ENCODE results near the gene SCYGR7. TPM values are rescaled to one million over a fixed set of nuclear protein-coding genes. Genes with fewer than 3 reads are reported as not detected.

Gene SCYGR7, protein sequence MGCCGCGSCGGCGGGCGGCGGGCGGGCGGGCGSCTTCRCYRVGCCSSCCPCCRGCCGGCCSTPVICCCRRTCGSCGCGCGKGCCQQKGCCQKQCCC
- not detected in 2 replicates for total RNA-seq (2014; rRNA removed; shearing (Covaris generic); ENCODE audit: low replicate concordance)

DNA sequence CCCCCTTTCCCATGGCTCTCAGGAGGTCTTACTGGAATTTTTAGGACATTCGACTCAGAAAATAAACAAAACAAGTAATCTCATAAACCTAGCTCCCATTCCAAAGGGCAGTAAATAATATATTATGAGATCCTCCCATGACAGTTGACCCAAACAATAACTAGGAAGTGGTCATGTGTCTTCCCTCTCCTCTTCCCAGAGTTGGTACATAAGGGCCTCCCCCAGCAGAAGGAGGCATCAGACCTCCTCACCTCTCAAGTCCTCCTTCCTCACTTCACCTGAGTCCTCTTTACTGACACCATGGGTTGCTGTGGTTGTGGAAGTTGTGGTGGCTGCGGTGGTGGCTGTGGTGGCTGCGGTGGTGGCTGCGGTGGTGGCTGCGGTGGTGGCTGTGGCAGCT is at the start of gene SCYGR7:
SCYGR7 (plus strand) TSS at position 301 of the 400 bp plus-strand sequence; CDS start at position 301, 0 bp downstream.
- no peaks in the 10 kb centered on the region for H4K20me1 ChIP-seq (ENCODE audit: insufficient read depth, low read depth, low read length)
- H3K4me3 ChIP-seq (ENCODE audit: low read length), result no peak within 1 kb of the TSS
- no peak within 1 kb of the TSS for H3K4me2 ChIP-seq (ENCODE audit: low read depth, low read length, poor library complexity, severe bottlenecking)
- no peaks in the 10 kb centered on the region for H3K27me3 ChIP-seq (ENCODE audit: low read length)
- no peak within 1 kb of the TSS for H3K9ac ChIP-seq (ENCODE audit: low read length)
- no peaks in the 10 kb centered on the region for H3K4me1 ChIP-seq (ENCODE audit: low read length)
- no peak for DNase-seq
- no peak within 1 kb of the TSS for H3K27ac ChIP-seq (ENCODE audit: low read length)
- no peaks in the 10 kb centered on the region for H3K79me2 ChIP-seq (ENCODE audit: low read length)
- no peaks in the 10 kb centered on the region for H3K36me3 ChIP-seq (ENCODE audit: insufficient read depth, low read length)
- no peaks in the 10 kb centered on the region for H3K9me2 ChIP-seq (replicated peaks; ENCODE audit: insufficient read depth, low read length)
- H2AFZ ChIP-seq (ENCODE audit: low read length), result no peak within 1 kb of the TSS
- H3K9me3 ChIP-seq (ENCODE audit: low read length), result no peaks in the 10 kb centered on the region

DNA sequence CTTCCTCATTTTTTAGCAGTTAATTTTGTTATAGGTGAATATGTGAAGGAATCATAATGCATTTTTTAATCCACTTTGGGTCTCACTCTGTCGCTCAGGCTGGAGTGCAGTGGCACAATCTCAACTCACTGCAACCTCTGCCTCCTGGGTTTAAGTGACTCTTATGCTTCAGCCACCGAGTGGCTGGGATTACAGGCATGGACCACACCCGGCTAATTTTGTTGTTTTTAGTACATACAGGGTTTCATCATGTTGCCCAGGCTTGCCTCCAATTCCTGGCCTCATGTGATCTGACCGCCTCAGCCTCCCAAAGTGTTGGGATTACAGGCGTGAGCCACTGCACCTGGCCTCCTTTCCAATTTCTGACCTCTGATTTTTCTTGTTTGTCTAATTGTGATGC is 43.9 kb upstream of the SCYGR7 start:
- H3K9me2 ChIP-seq (replicated peaks; ENCODE audit: insufficient read depth, low read length), result no peaks in the 10 kb centered on the region
- no peaks in the 10 kb centered on the region for H3K9me3 ChIP-seq (ENCODE audit: low read length)
- no peaks in the 10 kb centered on the region for H3K27me3 ChIP-seq (ENCODE audit: low read length)
- H2AFZ ChIP-seq (ENCODE audit: low read length), result no peak overlapping the region
- H3K79me2 ChIP-seq (ENCODE audit: low read length), result no peaks in the 10 kb centered on the region
- no peaks in the 10 kb centered on the region for H3K4me1 ChIP-seq (ENCODE audit: low read length)
- H3K36me3 ChIP-seq (ENCODE audit: insufficient read depth, low read length), result no peaks in the 10 kb centered on the region
- H3K27ac ChIP-seq (ENCODE audit: low read length), result no peak overlapping the region
- H3K4me3 ChIP-seq (ENCODE audit: low read length), result no peak overlapping the region
- H3K9ac ChIP-seq (ENCODE audit: low read length), result no peak overlapping the region
- no peaks in the 10 kb centered on the region for H4K20me1 ChIP-seq (ENCODE audit: insufficient read depth, low read depth, low read length)
- no peak overlapping the region for H3K4me2 ChIP-seq (ENCODE audit: low read depth, low read length, poor library complexity, severe bottlenecking)
- DNase-seq, result no peak

DNA sequence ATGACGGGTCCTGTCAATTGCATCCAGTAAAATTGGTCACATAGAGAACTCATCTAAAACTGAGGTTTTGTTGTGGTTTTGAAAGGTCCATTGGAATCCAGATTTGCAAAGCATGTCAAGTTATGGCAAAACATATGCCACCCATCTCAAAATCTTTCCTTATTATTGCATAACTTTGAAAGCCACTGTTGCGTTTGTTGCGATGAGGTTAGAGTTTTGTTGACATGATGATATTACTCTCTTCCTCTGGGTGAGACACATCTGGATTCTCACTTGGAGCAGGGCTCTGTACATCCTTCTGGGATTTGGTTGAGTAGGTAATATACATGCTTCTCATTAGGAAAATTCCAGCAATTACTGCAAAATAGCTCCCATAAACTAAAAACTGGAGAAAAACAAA is 40.9 kb upstream of the SCYGR7 start:
- Histone ChIP-seq H4K20me1 (ENCODE audit: insufficient read depth, low read depth, low read length) (no peaks in the 10 kb centered on the region), H3K9me2 (replicated peaks; ENCODE audit: insufficient read depth, low read length) (no peaks in the 10 kb centered on the region), H3K9me3 (ENCODE audit: low read length) (no peaks in the 10 kb centered on the region), H3K79me2 (ENCODE audit: low read length) (no peaks in the 10 kb centered on the region), H3K36me3 (ENCODE audit: insufficient read depth, low read length) (no peaks in the 10 kb centered on the region), H3K4me1 (ENCODE audit: low read length) (no peaks in the 10 kb centered on the region), H3K4me2 (ENCODE audit: low read depth, low read length, poor library complexity, severe bottlenecking) (no peak overlapping the region), H2AFZ (ENCODE audit: low read length) (no peak overlapping the region), H3K27me3 (ENCODE audit: low read length) (no peaks in the 10 kb centered on the region), H3K27ac (ENCODE audit: low read length) (no peak overlapping the region), H3K9ac (ENCODE audit: low read length) (no peak overlapping the region), H3K4me3 (ENCODE audit: low read length) (no peak overlapping the region)
- no peak for DNase-seq

DNA sequence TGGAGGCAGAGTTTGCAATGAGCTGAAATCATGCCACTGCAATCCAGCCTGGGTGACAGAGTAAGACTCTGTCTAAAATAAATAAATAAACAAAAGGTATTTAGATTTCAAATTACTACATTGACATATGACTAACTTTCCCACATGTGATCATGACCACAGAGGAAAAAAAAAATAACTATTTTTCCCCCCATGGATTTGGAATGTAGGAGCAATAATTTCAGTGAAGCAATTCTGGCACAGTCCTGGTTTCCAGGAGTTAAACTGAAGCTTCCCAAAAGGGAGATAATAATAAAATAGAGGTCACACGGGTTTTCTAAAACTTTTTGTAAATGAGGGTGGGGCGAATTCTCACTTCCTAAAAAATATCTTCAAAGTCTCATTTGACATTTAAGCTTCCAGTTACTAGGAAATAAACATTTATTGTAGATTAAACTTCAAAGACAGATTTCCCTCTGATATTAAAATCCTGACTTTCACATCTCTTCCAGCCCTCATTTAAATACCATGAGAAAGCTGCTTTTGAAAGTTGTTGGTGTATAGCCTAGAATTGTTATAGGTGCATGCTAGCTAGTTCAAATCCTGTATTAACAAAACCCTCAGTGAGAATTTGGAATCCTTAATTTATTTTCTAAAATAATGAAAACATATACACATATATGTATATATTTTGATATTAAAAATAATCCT is 31.0 kb upstream of the SCYGR7 start:
- H3K4me1 ChIP-seq (ENCODE audit: low read length), result no peaks in the 10 kb centered on the region
- no peak overlapping the region for H3K4me3 ChIP-seq (ENCODE audit: low read length)
- H3K27me3 ChIP-seq (ENCODE audit: low read length), result no peaks in the 10 kb centered on the region
- DNase-seq, result no peak
- H3K4me2 ChIP-seq (ENCODE audit: low read depth, low read length, poor library complexity, severe bottlenecking), result no peak overlapping the region
- H3K36me3 ChIP-seq (ENCODE audit: insufficient read depth, low read length), result no peaks in the 10 kb centered on the region
- no peaks in the 10 kb centered on the region for H3K79me2 ChIP-seq (ENCODE audit: low read length)
- H3K9me2 ChIP-seq (replicated peaks; ENCODE audit: insufficient read depth, low read length), result no peaks in the 10 kb centered on the region
- no peaks in the 10 kb centered on the region for H3K9me3 ChIP-seq (ENCODE audit: low read length)
- H3K9ac ChIP-seq (ENCODE audit: low read length), result no peak overlapping the region
- H4K20me1 ChIP-seq (ENCODE audit: insufficient read depth, low read depth, low read length), result no peaks in the 10 kb centered on the region
- no peak overlapping the region for H3K27ac ChIP-seq (ENCODE audit: low read length)
- H2AFZ ChIP-seq (ENCODE audit: low read length), result no peak overlapping the region

DNA sequence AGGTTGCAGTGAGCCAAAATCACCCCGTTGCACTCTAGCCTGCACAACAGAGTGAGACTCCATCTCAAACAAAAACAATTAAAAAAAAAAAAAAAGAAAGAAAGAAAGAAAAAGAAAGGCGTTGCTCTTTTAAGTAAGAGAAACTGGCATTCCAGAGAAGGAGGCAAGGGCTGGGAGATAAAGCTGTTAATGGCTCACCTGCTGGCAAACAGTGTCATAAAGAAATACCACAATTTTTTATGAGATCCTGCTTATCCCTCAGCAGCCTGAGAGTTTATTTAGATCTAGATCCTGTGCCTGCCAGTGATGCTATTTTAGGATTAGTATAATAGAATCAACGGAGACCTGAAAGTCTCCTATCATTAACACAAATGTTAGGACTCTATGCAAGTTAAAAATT is 26.6 kb upstream of the SCYGR7 start:
- Histone ChIP-seq H3K9me3 (ENCODE audit: low read length) (no peaks in the 10 kb centered on the region), H3K4me3 (ENCODE audit: low read length) (no peak overlapping the region), H2AFZ (ENCODE audit: low read length) (no peak overlapping the region), H3K27ac (ENCODE audit: low read length) (no peak overlapping the region), H3K79me2 (ENCODE audit: low read length) (no peaks in the 10 kb centered on the region), H4K20me1 (ENCODE audit: insufficient read depth, low read depth, low read length) (no peaks in the 10 kb centered on the region), H3K4me1 (ENCODE audit: low read length) (no peaks in the 10 kb centered on the region), H3K9me2 (replicated peaks; ENCODE audit: insufficient read depth, low read length) (no peaks in the 10 kb centered on the region), H3K36me3 (ENCODE audit: insufficient read depth, low read length) (no peaks in the 10 kb centered on the region), H3K4me2 (ENCODE audit: low read depth, low read length, poor library complexity, severe bottlenecking) (no peak overlapping the region), H3K27me3 (ENCODE audit: low read length) (no peaks in the 10 kb centered on the region), H3K9ac (ENCODE audit: low read length) (no peak overlapping the region)
- no peak for DNase-seq

DNA sequence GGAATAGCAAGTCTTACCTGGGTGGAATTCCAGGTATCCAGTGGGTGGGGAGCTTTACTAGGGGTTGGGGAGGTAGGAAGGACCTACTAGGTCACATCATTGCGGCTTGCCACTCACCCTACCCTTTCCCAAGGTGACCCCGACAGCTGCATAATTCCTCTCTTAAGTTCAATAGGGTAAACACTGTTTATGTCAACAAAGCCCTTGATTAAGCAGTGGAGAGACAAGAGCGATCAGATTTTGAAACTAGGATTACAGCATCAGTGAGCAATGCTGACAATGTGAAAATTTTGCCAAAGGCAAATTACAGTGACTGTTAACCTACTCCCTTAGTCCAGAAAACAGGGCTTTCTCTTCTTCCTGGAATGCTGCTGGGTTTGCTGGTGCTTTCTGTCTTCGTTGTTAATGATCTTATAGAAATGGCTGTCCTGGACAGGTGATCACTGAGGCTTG is 24.8 kb upstream of the SCYGR7 start:
- no peak for DNase-seq
- no peak overlapping the region for H3K4me2 ChIP-seq (ENCODE audit: low read depth, low read length, poor library complexity, severe bottlenecking)

DNA sequence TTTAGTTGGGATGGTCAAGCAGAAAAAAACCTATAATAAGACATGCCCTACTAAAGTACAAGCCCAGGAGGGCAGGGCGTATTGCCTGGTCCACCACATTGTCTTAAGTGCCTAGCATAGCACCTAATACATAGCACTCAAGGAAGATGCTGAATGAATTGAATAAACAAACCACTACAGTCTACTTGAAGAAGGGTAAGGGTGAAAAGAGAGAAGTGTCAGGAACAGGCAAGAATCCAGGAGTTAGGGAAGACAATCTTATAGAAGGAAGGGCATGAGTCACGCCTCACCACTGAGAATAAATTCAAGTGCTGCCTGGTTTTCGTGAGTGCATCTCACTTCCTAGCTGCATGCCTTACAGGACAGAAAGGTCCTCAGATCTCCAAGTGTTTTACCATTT is 24.2 kb upstream of the SCYGR7 start:
- Histone ChIP-seq H3K27ac (ENCODE audit: low read length) (no peak overlapping the region), H4K20me1 (ENCODE audit: insufficient read depth, low read depth, low read length) (no peaks in the 10 kb centered on the region), H3K9me3 (ENCODE audit: low read length) (no peaks in the 10 kb centered on the region), H3K4me3 (ENCODE audit: low read length) (no peak overlapping the region), H3K79me2 (ENCODE audit: low read length) (no peaks in the 10 kb centered on the region), H3K27me3 (ENCODE audit: low read length) (no peaks in the 10 kb centered on the region), H3K36me3 (ENCODE audit: insufficient read depth, low read length) (no peaks in the 10 kb centered on the region), H3K4me1 (ENCODE audit: low read length) (no peaks in the 10 kb centered on the region), H3K9me2 (replicated peaks; ENCODE audit: insufficient read depth, low read length) (no peaks in the 10 kb centered on the region), H3K4me2 (ENCODE audit: low read depth, low read length, poor library complexity, severe bottlenecking) (no peak overlapping the region), H2AFZ (ENCODE audit: low read length) (no peak overlapping the region), H3K9ac (ENCODE audit: low read length) (no peak overlapping the region)
- DNase-seq, result no peak

More for the DNA sequence above, 24.8 kb upstream of the SCYGR7 start:
- Histone ChIP-seq H4K20me1 (ENCODE audit: insufficient read depth, low read depth, low read length) (no peaks in the 10 kb centered on the region), H3K27ac (ENCODE audit: low read length) (no peak overlapping the region), H3K4me3 (ENCODE audit: low read length) (no peak overlapping the region), H2AFZ (ENCODE audit: low read length) (no peak overlapping the region), H3K79me2 (ENCODE audit: low read length) (no peaks in the 10 kb centered on the region), H3K36me3 (ENCODE audit: insufficient read depth, low read length) (no peaks in the 10 kb centered on the region), H3K9me2 (replicated peaks; ENCODE audit: insufficient read depth, low read length) (no peaks in the 10 kb centered on the region), H3K9ac (ENCODE audit: low read length) (no peak overlapping the region), H3K27me3 (ENCODE audit: low read length) (no peaks in the 10 kb centered on the region), H3K4me1 (ENCODE audit: low read length) (no peaks in the 10 kb centered on the region), H3K9me3 (ENCODE audit: low read length) (no peaks in the 10 kb centered on the region)

DNA sequence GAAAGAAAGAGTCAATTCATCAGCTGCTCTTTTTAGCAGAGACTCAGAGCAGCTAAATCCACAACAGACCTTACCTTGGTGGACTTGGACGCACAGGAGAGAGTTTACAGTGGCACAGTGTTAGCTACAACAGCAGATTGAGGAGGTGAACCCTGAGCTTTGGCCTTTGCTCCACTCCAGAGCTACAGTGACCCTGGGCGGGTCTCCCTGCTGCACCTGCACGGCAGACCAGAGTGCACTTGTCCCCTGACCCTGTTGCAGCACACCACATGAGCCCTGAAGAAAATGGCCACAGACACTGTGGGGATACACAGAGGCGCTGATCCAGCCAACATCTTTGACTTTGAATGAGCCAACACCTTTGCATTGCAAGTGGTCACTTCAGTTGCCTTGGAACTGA is 21.3 kb upstream of the SCYGR7 start:
- H2AFZ ChIP-seq (ENCODE audit: low read length), result no peak overlapping the region

More for the DNA sequence above, 21.3 kb upstream of the SCYGR7 start:
- no peak overlapping the region for H3K4me3 ChIP-seq (ENCODE audit: low read length)
- no peak for DNase-seq
- H4K20me1 ChIP-seq (ENCODE audit: insufficient read depth, low read depth, low read length), result no peaks in the 10 kb centered on the region
- no peak overlapping the region for H3K27ac ChIP-seq (ENCODE audit: low read length)
- no peaks in the 10 kb centered on the region for H3K4me1 ChIP-seq (ENCODE audit: low read length)
- H3K27me3 ChIP-seq (ENCODE audit: low read length), result no peaks in the 10 kb centered on the region
- no peaks in the 10 kb centered on the region for H3K79me2 ChIP-seq (ENCODE audit: low read length)
- H3K9ac ChIP-seq (ENCODE audit: low read length), result no peak overlapping the region
- no peak overlapping the region for H3K4me2 ChIP-seq (ENCODE audit: low read depth, low read length, poor library complexity, severe bottlenecking)
- H3K36me3 ChIP-seq (ENCODE audit: insufficient read depth, low read length), result no peaks in the 10 kb centered on the region
- H3K9me3 ChIP-seq (ENCODE audit: low read length), result no peaks in the 10 kb centered on the region
- no peaks in the 10 kb centered on the region for H3K9me2 ChIP-seq (replicated peaks; ENCODE audit: insufficient read depth, low read length)

Measured in Karpas-422 (cell line).